ENCODE measurements around the gene TUBB1. TPM values are rescaled to one million over a fixed set of nuclear protein-coding genes. Genes with fewer than 3 reads are reported as not detected.
A peak's percentile ranks its signal among the peaks of the same experiment; 100 is the strongest.

TUBB1 gene
- total RNA-seq, 4 donors from 2014 or later, result 0.19 to 0.56 (median 0.36) TPM

DNA sequence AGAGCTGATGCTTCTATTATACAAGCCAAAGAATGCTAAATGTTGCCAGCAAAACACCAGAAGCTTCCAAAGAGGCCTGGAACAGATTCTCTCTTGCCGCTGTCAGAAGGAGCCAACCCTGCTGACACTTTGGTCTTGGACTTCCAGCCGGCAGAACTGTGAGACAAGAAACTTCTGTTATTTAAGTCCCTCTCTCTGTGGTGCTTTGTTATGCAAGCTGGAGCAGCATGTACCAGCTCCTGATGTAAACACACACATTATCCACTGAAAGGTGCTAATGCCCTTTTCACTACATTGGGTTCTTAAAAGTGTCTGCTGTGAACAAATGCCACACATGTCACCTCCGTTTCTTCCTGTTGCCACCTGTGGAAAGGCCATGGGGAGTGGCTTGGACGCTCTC is 49.3 kb downstream of the TUBB1 start:
- DNase-seq (ENCODE audit: low spot score) (no peak), ATAC-seq (ENCODE audit: low FRiP score) (no peak)
- TF ChIP-seq, protein P1, sequence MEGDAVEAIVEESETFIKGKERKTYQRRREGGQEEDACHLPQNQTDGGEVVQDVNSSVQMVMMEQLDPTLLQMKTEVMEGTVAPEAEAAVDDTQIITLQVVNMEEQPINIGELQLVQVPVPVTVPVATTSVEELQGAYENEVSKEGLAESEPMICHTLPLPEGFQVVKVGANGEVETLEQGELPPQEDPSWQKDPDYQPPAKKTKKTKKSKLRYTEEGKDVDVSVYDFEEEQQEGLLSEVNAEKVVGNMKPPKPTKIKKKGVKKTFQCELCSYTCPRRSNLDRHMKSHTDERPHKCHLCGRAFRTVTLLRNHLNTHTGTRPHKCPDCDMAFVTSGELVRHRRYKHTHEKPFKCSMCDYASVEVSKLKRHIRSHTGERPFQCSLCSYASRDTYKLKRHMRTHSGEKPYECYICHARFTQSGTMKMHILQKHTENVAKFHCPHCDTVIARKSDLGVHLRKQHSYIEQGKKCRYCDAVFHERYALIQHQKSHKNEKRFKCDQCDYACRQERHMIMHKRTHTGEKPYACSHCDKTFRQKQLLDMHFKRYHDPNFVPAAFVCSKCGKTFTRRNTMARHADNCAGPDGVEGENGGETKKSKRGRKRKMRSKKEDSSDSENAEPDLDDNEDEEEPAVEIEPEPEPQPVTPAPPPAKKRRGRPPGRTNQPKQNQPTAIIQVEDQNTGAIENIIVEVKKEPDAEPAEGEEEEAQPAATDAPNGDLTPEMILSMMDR (IDR thresholded peaks at IDR 0.05), result no peak

DNA sequence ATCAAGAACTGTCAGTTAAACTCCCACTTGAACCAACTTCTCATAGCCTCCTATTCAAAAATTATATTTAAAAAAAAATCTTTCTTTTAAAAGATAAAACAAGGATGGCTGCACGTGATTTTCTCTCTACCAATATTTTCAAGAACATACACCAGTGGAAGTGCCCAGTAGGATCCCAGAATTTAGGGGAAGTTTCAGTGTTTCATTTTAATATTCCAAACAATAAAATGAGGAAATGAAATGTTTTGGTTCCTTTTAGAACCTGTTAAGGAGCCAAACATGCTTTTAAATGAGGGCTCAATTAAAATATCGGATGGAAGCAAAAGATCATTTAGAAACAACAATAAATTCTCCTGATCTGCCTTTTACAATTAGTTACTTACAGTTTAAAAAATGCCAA is 49.8 kb downstream of the TUBB1 start:
- DNase-seq (ENCODE audit: low spot score), result no peak
- TF ChIP-seq, protein P1 (IDR thresholded peaks at IDR 0.05), result no peak
- no peak for ATAC-seq (ENCODE audit: low FRiP score)

DNA sequence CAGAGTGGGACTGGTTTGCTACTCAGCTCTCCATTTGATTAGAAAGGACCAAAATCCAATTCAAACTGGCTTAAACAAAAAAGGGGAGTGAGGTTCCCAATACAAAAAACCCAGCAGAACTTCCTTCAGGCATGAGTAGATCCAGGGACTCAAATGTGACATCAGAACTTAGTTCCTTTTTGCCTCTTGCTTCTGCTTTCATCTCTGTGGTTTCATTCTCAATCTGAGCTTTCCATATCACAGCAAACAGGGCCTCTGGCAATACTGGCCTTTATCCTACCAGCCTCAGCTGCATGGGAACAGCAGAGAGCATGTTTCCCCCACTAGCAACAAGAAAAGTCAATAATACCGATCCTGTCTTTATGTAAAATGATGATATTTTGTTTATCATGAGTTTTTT is 52.0 kb downstream of the TUBB1 start:
- DNase-seq (ENCODE audit: low spot score), result no peak
- ATAC-seq (ENCODE audit: low FRiP score), result no peak
- TF ChIP-seq, protein P1 (IDR thresholded peaks at IDR 0.05), result no peak

DNA sequence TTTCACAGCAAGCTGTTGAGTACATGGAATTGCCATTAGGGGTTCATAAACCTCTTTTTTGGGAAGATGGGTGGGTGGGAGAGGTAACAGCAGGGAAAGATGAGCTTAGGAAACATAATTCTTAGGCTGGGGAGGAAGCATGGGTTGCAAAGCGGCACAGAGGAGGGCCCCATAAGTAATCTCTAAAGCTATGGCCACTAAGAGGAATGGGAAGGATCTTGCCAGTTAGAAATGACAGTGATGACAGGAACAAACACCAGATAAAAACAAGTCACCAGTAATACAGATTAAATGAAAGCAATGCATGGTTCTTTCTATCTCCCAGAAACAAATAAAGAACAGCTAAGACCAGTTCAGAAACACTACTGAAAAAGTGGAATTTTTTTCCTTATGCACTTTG is 54.4 kb downstream of the TUBB1 start:
- ATAC-seq (ENCODE audit: low FRiP score), result no peak
- TF ChIP-seq, protein P1 (IDR thresholded peaks at IDR 0.05), result no peak

DNA sequence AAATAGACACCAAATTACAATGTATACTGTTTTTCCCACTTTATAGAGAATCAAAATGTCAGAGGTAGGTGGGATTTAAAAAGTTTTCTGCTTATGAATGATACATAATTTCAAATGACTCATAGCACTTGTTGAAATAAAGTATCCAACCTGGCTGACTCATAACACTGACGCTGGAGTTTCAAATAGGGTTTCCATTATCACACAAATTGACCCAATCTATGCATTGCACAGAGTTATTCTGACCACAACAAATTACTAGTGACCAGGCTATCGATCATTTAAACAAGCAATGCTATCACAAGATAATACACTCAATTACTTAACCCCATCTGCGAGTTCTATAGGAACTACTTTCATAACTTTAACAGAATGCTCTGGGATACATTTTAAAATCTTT is 55.2 kb downstream of the TUBB1 start:
- TF ChIP-seq, protein P1 (IDR thresholded peaks at IDR 0.05), result no peak
- ATAC-seq (ENCODE audit: low FRiP score) (peak; percentile 76), DNase-seq (ENCODE audit: low spot score) (no peak)

More for the DNA sequence above, 54.4 kb downstream of the TUBB1 start:
- DNase-seq (ENCODE audit: low spot score), result no peak

DNA sequence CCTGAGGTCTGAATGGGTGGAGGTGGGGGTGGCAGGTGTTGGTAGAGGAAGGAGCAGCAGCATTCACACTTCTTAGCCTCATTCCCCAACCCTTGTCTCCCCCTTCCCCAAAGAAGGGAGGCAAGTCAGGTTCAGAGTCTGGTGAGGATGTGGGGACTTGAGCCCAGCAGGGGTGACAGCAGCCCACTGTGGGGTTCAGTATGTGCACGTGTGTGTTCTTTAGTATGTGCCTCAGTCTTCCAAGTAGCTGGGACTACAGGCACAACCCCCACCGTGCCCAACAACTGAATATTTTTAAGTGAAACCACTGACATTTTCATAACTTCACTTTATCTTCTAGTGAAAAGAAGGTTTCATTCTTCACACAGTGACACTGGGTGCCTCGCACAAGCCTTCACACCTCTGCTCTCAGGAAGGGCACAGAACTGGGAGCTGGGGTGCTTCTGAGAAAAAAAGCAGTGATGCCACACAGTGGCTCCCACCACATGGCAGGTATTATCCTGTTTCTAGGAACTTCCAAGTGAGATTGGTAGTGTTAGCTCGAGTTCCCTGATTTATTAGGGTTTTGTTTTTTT is 56.8 kb downstream of the TUBB1 start:
- DNase-seq (ENCODE audit: low spot score), result no peak
- TF ChIP-seq, protein P1 (IDR thresholded peaks at IDR 0.05), result no peak
- no peak for ATAC-seq (ENCODE audit: low FRiP score)

Other genes starting within 250 kb of the TUBB1 start
- under 1 TPM in 1 of 4 donors, not detected in 3; 0.28 TPM for gene GNAS-AS1, start 168.5 kb upstream of the TUBB1 start, total RNA-seq
- gene GNAS, start 166.7 kb upstream of the TUBB1 start, total RNA-seq, result 100 to 1,000 TPM; 606 to 837 (median 753) TPM
- 10 to 100 TPM; 44.7 to 63.5 (median 53.4) TPM for gene NELFCD, start 38.2 kb upstream of the TUBB1 start, total RNA-seq
- 100 to 1,000 TPM; 165 to 410 (median 217) TPM for gene CTSZ, start 12.2 kb upstream of the TUBB1 start, total RNA-seq
- gene ATP5F1E, start 12.9 kb downstream of the TUBB1 start, total RNA-seq, result 10 to 100 TPM; 33.4 to 46.4 (median 37.5) TPM
- 10 to 100 TPM; 33.1 to 71.1 (median 51.2) TPM for gene PRELID3B, start 23.4 kb downstream of the TUBB1 start, total RNA-seq
- gene ZNF831, start 144.4 kb downstream of the TUBB1 start, total RNA-seq, result 1 to 10 TPM; 1.3 to 3.6 (median 2.0) TPM

All from omental fat pad (tissue), 4 donors.